ENCODE data around the gene RPA1.

Gene RPA1

DNA sequence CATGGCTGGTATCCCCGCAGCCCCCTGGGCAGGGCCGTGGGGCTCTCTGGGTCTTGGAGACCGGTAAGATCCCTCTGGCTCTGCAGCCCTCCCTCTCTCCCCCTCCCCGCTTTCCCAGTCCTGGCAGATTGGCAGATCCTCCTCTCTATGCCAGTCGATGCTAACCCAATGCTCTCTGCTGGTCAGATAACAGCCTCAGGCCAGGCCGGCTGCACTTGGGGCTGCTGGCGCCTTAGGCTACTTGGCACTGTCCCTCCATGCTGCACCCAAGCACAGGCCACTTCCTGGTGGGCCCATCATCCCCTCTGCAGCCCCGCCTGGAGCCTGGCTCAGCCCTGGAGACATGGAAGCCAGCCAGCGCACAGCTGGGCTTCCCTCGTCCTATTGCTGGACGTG lies 113.6 kb downstream of the RPA1 start:
- no peak for DNase-seq

DNA sequence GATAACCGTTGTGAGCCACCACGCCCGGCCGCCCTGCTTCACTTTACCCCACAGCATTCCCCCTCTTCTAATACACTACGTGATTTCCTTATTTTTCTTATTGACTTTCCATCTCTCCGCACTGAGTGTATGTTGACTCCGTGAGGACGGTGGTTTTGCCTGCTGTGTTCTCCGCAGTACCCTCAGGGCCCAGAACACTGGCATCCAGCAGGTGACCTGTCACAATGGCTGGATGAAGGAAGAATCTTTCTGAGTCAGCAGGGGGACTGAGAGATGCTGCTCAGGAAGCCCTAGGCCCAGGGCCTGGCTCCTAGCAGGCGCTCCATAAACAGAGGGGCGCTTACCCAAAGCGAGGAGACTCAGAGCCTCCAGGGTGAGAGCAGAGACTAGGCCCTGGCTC lies 115.8 kb downstream of the RPA1 start:
- DNase-seq, result no peak

DNA sequence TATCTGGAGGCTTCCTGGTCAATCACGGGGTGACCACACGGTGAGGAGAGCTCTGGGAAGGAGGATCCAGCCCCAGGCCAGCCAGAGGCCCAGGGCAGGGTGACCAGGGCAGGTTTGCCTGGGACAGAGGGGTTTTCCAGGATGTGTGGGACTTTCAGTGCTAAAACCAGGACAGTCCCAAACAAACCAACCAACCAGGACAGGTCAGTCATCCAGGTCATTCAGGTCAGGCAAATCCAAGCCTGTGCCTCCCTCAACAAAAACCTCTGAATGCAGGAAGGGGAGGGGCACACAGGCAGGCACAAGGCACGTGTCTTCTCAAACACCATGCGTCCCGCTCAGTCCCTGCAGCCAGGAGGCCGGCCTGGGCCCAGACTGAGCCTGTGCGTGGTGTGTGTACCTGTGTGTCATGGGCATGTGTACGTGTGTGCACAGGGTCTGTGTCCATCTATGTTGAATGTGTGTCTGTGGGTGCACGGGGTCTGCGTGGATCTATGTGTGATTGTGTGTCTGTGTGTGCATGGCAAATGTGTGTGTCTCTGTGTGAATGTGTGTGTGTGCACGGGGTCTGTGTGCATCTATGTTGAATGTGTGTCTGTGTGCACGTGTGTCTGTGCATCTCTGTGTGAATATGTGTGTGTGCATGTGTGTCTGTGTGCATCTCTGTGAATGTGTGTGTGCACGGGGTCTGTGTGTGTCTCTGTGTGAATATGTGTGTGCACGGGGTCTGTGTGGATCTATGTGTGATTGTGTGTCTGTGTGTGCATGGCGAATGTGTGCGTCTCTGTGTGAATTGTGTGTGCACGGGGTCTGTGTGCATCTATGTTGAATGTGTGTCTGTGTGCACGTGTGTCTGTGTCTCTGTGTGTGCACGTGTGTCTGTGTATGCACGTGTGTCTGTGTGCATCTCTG lies 116.5 kb downstream of the RPA1 start:
- no peak for DNase-seq

DNA sequence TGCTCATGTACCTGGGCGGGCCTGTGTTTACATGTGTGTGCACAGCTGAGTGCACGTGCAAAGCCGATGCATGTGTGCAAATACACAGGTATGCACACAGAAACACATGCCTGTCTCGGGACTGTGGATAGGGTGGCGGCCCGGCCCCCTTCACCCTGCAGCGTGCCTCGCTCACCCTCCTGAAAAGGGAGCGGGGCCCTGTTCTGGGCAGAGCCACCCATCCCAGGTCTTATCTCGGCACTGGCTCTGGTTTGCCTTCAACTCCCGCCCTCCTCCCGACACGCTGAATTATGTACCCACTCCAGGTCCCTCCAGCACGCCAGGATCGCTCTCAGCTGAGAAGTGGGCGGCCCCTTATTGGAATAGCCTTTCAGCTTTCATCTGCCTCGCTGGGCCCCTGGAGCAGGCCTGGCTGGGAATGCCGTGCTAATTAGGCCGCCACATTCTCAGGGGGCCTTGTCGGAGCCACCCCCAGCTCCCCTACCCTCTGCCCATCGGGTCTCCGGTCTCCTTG lies 117.5 kb downstream of the RPA1 start:
- no peak for DNase-seq

DNA sequence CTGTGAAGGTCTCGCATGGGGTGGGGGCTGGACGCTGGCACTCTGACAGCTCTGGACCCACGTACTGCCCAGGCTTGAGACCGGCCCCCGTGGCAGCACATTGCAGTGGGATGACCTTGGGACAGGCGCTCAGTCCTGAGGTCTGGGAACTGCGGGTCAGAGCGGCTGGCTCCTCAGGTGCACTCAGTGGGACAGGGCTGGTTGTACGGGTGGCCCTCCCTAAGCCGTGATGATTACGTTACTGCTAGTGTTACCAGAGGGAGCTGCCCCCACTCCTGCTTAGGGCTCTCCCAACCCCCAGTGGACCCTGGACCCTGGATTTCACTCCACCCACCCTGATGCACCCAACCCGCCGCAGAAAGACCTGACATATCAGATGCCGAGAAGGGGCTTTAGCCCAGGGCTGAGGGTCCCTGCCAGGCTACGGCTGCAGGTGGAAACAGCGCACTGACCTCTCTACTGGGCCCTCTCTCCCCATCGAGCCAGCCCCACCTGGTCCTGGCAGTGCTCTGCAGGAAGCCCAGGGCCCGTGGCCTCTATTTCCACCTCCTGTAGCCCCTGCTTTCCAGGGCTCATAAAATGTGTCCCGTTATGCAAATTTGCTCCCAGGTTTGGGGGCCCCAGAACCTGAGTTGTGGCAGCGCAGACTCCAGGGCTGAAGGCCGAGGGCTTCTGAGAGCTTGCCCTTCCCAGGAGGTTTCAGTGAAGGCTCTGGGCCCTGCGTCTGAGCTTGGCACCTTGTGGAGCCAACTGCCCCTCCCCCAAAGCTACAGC lies 118.1 kb downstream of the RPA1 start:
- no peak for DNase-seq

DNA sequence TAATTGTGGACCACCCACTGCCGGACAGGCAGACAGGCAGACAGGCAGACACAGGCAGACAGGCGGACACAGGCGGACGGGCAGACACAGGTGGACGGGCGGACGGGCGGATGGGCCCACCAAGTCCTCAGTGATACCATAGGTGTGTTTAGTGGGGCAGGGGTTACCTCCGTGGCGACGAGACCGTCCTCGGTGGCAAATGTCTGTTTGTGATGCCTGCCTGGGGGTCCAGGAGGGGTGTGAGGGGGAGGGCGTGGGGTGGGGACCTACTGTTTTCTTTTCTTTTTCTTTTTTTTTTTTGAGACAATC lies 118.7 kb downstream of the RPA1 start:
- no peak for DNase-seq
